OCI-LY3 (cell line): ENCODE measurements around the gene KCNN3.

Experiments
- EZH2phosphoT487 ChIP-seq: fragments of 200-600 bp; shearing (Covaris generic); IDR thresholded peaks from 2 replicates; pipeline ENCODE4 v1.6.1; 2018; ENCODE audit warnings: antibody characterized with exemption, mixed run types, low read depth
- TF ChIP-seq, protein P1 (sequence below): fragments of 200-600, 300-600 bp; sonication (generic); IDR thresholded peaks from 2 replicates; pipeline ENCODE4 v1.5.1; 2014; ENCODE audit warnings: antibody characterized with exemption, low read length, low read depth

DNA sequence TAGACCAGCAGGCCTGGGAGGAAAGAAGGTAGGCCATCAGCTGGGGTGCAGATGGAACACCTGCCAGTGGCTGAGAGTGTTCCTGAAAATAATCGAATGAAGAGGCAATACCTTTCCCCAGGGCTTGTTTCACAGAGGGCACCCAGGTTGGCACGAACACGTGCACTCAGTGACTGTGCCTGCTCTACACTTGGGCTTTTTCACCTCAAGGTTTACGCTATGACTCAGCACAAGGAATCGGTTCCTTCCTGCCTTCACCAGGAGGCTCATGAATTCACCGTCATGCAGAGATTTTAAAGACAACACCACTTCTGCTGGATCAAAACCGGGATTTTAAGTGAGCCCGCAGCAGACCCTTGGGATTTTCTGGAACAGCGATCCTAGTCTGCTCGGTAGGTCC is 143.6 kb downstream of the KCNN3 start:
- TF ChIP-seq, protein P1, sequence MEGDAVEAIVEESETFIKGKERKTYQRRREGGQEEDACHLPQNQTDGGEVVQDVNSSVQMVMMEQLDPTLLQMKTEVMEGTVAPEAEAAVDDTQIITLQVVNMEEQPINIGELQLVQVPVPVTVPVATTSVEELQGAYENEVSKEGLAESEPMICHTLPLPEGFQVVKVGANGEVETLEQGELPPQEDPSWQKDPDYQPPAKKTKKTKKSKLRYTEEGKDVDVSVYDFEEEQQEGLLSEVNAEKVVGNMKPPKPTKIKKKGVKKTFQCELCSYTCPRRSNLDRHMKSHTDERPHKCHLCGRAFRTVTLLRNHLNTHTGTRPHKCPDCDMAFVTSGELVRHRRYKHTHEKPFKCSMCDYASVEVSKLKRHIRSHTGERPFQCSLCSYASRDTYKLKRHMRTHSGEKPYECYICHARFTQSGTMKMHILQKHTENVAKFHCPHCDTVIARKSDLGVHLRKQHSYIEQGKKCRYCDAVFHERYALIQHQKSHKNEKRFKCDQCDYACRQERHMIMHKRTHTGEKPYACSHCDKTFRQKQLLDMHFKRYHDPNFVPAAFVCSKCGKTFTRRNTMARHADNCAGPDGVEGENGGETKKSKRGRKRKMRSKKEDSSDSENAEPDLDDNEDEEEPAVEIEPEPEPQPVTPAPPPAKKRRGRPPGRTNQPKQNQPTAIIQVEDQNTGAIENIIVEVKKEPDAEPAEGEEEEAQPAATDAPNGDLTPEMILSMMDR = no peak
- no peak for TF ChIP-seq EZH2phosphoT487
